T-helper 1 cell (primary cell): Measurements from ENCODE around the gene CRLF2.
"Not testable (repeated sequence)": the region's sequence is repeated elsewhere in the genome, so short reads cannot be mapped to it uniquely, and the experiment has no call there.

Experiments used
- DNase-seq, 5 donors: peaks; one replicate each; pipeline ENCODE4 v3.0.0-alpha.2; 2012 to 2020
- total RNA-seq, 4 donors: gene quantifications; one replicate each; lab custom pipeline; 2026; lab: John Stamatoyannopoulos, UW

CRLF2 gene
- 0 to 2.8 (median 0.80) reads per million in 4 donors for total RNA-seq

- DNase-seq = peak in 1 of 5 donors; percentile 82
Measured at GRCh38 chrX:1212532-1212931, at the start of gene CRLF2. Gene CRLF2 (minus strand): TSS chrX:1212649. CDS start chrX:1212634, 15 bp downstream.

- not testable (repeated sequence) for DNase-seq
Measured at GRCh38 chrX:1261771-1262170, 49.3 kb upstream of the CRLF2 start.

GRCh38 chrX:1261285-1261684, 48.8 kb upstream of the CRLF2 start:
- no peak for DNase-seq

GRCh38 chrX:1252861-1253260, 40.4 kb upstream of the CRLF2 start:
- no peak for DNase-seq

- DNase-seq = peak in 2 of 5 donors; percentile 29 to 85
Measured at GRCh38 chrX:1249101-1249887, 36.8 kb upstream of the CRLF2 start.

- peak in 1 of 5 donors; percentile 8 for DNase-seq
Measured at GRCh38 chrX:1248331-1249061, 36.0 kb upstream of the CRLF2 start.

GRCh38 chrX:1246816-1247215, 34.4 kb upstream of the CRLF2 start:
- DNase-seq = peak; percentile 26 to 79 (median 61)

- no peak for DNase-seq
Measured at GRCh38 chrX:1244164-1245076, 32.0 kb upstream of the CRLF2 start.

GRCh38 chrX:1242891-1243402, 30.5 kb upstream of the CRLF2 start:
- DNase-seq = peak in 2 of 5 donors; percentile 8 to 26

- DNase-seq = not testable (repeated sequence)
Measured at GRCh38 chrX:1240551-1240950, 28.1 kb upstream of the CRLF2 start.

- DNase-seq = no peak
Measured at GRCh38 chrX:1239681-1240142, 27.3 kb upstream of the CRLF2 start.

GRCh38 chrX:1231850-1232465, 19.5 kb upstream of the CRLF2 start:
- no peak for DNase-seq

- not testable (repeated sequence) for DNase-seq
Measured at GRCh38 chrX:1228101-1228500, 15.7 kb upstream of the CRLF2 start.

- no peak for DNase-seq
Measured at GRCh38 chrX:1226249-1226648, 13.8 kb upstream of the CRLF2 start.

- peak in 1 of 5 donors; percentile 57 for DNase-seq
Measured at GRCh38 chrX:1224954-1225353, 12.5 kb upstream of the CRLF2 start.

- no peak for DNase-seq
Measured at GRCh38 chrX:1223242-1223600, 10.8 kb upstream of the CRLF2 start.

GRCh38 chrX:1222531-1223241, 10.2 kb upstream of the CRLF2 start:
- no peak for DNase-seq

- DNase-seq = no peak
Measured at GRCh38 chrX:1221296-1221845, 8.9 kb upstream of the CRLF2 start.

- no peak for DNase-seq
Measured at GRCh38 chrX:1218286-1218685, 5.8 kb upstream of the CRLF2 start.

GRCh38 chrX:1215123-1215823, 2.8 kb upstream of the CRLF2 start:
- no peak for DNase-seq
